Upper lobe of left lung (tissue), 4 donors: ENCODE results near the gene MARK4.

ENCODE experiments used
- CTCF ChIP-seq, 6 experiments: fragments of 450-650 bp in 4 of 6; fragments of 200-600 bp in 2 of 6; sonication (generic) in 2 of 6; IDR thresholded peaks; one replicate each; pipeline ENCODE4 v1.5.1; 2016 to 2019; ENCODE audit warnings: antibody characterized with exemption in 6 of 6
- EP300 ChIP-seq, 4 donors: sonication (generic); formaldehyde crosslinking; IDR thresholded peaks; one replicate each; pipeline ENCODE4 v1.5.1; 2017; ENCODE audit warnings: antibody characterized with exemption in 4 of 4, control low read depth in 2 of 4
- POLR2A ChIP-seq, 4 donors: fragments of 450-650 bp; IDR thresholded peaks; one replicate each; pipeline ENCODE4 v1.5.1; 2016 to 2017; ENCODE audit warnings: antibody characterized with exemption in 4 of 4, mild to moderate bottlenecking in 2 of 4
- POLR2AphosphoS5 ChIP-seq, 2 donors: sonication (generic); formaldehyde crosslinking; IDR thresholded peaks; one replicate each; pipeline ENCODE4 v1.5.1; 2017; ENCODE audit warnings: antibody characterized with exemption in 2 of 2

DNA sequence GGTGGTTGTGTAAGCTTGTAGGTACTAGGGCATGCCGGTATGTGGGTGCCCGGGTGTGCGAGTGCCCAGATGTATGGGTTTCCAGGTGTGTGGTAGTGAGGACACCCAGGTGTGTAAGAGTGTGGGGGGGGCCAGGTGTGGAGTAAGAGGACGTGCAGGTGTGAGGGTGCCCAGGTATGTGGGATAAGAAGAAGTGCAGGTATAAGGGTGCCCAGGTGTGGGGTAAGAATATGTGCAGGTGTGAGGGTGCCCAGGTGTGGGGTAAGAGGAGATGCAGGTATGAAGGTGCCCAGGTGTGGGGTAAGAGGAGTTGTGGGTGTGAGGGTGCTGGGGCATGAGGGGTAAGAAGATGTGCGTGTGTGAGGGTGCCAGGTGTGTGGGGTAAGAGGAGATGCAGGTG is 14.3 kb downstream of the MARK4 start:
- no peak for TF ChIP-seq CTCF (IDR thresholded peaks at IDR 0.05)
- TF ChIP-seq EP300 (IDR thresholded peaks at IDR 0.05), result no peak
- no peak for TF ChIP-seq POLR2A (IDR thresholded peaks at IDR 0.05)
- TF ChIP-seq POLR2AphosphoS5 (IDR thresholded peaks at IDR 0.05), result no peak
